Mucosa of descending colon (tissue), 3 donors: ENCODE measurements around the gene LRRC23. TPM values are rescaled to one million over a fixed set of nuclear protein-coding genes. Genes with fewer than 3 reads are reported as not detected.

Experiments
- ATAC-seq: fragments of 200-7000 bp; cut with Tn5 transposase; one replicate; pipeline ENCODE4 v1.9.1; 2020; ENCODE audit warnings: mild to moderate bottlenecking, moderate library complexity
- DNase-seq, 3 donors: peaks; one replicate each; pipeline ENCODE4 v3.0.0-alpha.2; 2020
- H3K36me3 ChIP-seq: fragments of 200-600 bp; one replicate; pipeline ENCODE4 v1.8.0; 2021; ENCODE audit warnings: low read depth, mild to moderate bottlenecking
- H3K4me1 ChIP-seq: fragments of 200-600 bp; one replicate; pipeline ENCODE4 v1.8.0; 2021; ENCODE audit warnings: low read depth, mild to moderate bottlenecking
- H3K4me3 ChIP-seq: fragments of 200-600 bp; one replicate; pipeline ENCODE4 v1.8.0; 2021; ENCODE audit warnings: mild to moderate bottlenecking
- H3K9me3 ChIP-seq: fragments of 200-600 bp; one replicate; pipeline ENCODE4 v1.8.0; 2021; ENCODE audit warnings: mild to moderate bottlenecking
- CTCF ChIP-seq: fragments of 200-600 bp; IDR thresholded peaks from one replicate; pipeline ENCODE4 v1.8.0; 2022; ENCODE audit warnings: antibody characterized with exemption, mild to moderate bottlenecking
- intact Hi-C, 2 donors: fragments of 100-400 bp; cut with DNase I in 1 of 2; cut with micrococcal nuclease in 1 of 2; formaldehyde crosslinking; loops; one replicate each; pipeline versions ENCODE4 v1.11.0 to v1.11.1; 2022; cut with DNase I, micrococcal nuclease
- total RNA-seq, 3 donors: library from RNA; stranded (reverse); fragmentation: NEBNext Ultra II Directional in 2 of 3; extraction: Animal tissue kit (Norgen Biotek cat#: 25700) in 2 of 3; gene quantifications; one replicate each; pipeline versions ENCODE4 v1.2.1 to v1.2.4, GENCODE V29; 2021 to 2023
- donor health status: DM: no; HTN: no; CAD: no; lungs with moderate emphysema.
- donor health status: DM: no; HTN: no; CAD: no.
- donor health status: DM: no; HTN: yes; CAD: no.

LRRC23 gene
- total RNA-seq, 3 donors from 2014 or later: 4.7 to 11.8 (median 4.9) TPM

- TF ChIP-seq CTCF: no peak
- peak; percentile 72 to 89 (median 76) for DNase-seq
- ATAC-seq: peak; percentile 42
- Histone ChIP-seq H3K36me3 (peaks cover 6% of the 10 kb centered on the region), H3K4me3 (no peak overlapping the region), H3K4me1 (peaks cover 33% of the 10 kb centered on the region), H3K9me3 (no peaks in the 10 kb centered on the region)
- intact Hi-C loops: no loop called here
These were observed 38.7 kb downstream of the LRRC23 start for GRCh38 chr12:6943389-6943721.

GRCh38 chr12:6943722-6944380, 39.2 kb downstream of the LRRC23 start, which contains the start of the genes C12orf57 and RNU7-1:
Gene C12orf57, plus strand, starts transcription at chr12:6944022. Its CDS starts 100 bp downstream, at chr12:6944122.
Gene RNU7-1, plus strand, starts transcription at chr12:6943816.
- Histone ChIP-seq H3K4me1 (peaks cover 28% of the 10 kb centered on the region), H3K36me3 (peaks cover 6% of the 10 kb centered on the region), H3K4me3 (peak within 1 kb of the TSS; percentile 52), H3K9me3 (no peaks in the 10 kb centered on the region)
- intact Hi-C loops: no loop called here
- DNase-seq (peak; percentile 82 to 90 (median 83)), ATAC-seq (peak; percentile 58)
- TF ChIP-seq CTCF: no peak

DNA sequence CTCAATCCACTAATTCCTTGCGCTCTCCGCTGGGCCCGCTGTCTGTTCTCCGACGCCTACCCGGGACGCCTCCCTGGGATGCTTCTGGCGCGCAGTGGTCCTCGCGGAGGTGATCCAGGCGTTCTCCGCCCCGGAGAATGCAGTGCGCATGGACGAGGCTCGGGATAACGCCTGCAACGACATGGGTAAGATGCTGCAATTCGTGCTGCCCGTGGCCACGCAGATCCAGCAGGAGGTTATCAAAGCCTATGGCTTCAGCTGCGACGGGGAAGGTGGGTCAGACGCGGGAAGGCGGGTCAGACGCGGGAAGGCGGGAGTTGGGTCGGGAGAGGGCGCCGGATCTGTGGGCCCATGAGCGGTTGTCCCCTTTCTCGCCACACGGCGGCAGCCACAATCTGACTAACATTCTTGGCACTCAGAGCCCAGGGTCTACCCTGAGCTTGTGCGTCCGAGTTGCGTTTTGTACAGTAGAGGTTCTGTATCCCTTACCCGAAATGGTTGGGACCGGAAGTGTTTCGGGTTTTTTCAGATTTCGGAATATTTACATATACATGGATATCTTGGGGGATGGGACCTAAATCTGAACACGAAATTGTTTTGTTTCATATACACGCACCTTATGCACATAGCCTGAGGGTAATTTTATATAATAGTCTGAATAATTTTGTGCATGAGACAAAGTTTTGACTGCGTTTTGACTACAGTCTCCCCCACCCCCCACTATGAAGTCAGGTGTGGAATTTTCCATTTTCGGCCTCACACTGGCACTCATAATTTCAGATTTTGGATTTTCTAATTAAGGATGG, 40.0 kb downstream of the LRRC23 start:
- peak; percentile 84 for TF ChIP-seq CTCF
- Histone ChIP-seq H3K9me3 (no peaks in the 10 kb centered on the region), H3K4me1 (peaks cover 31% of the 10 kb centered on the region), H3K4me3 (peak overlapping the region; percentile 52), H3K36me3 (peaks cover 6% of the 10 kb centered on the region)
- intact Hi-C loops: no loop called here
- DNase-seq (peak; percentile 96 to 98 (median 96)), ATAC-seq (peak; percentile 68)

DNA sequence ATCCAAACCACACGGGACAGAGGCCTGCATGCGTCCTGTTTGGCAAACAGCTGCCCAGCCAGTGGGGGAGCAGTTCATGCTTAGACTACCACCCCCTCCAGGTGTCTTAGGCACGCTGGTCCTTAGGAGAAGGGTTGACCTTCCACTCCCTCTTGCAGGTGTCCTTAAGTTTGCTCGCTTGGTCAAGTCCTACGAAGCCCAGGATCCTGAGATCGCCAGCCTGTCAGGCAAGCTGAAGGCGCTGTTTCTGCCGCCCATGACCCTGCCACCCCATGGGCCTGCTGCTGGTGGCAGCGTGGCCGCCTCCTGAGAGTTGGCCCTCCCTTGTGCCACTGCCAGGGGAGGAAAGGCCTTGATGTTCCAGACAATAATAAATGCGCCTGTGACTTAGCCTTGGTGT, 41.0 kb downstream of the LRRC23 start:
- no peak for TF ChIP-seq CTCF
- ATAC-seq (no peak), DNase-seq (peak in 1 of 3 donors; percentile 68)
- Histone ChIP-seq H3K4me1 (peaks cover 35% of the 10 kb centered on the region), H3K4me3 (no peak overlapping the region), H3K9me3 (no peaks in the 10 kb centered on the region), H3K36me3 (peaks cover 6% of the 10 kb centered on the region)
- intact Hi-C loops: no loop called here

DNA sequence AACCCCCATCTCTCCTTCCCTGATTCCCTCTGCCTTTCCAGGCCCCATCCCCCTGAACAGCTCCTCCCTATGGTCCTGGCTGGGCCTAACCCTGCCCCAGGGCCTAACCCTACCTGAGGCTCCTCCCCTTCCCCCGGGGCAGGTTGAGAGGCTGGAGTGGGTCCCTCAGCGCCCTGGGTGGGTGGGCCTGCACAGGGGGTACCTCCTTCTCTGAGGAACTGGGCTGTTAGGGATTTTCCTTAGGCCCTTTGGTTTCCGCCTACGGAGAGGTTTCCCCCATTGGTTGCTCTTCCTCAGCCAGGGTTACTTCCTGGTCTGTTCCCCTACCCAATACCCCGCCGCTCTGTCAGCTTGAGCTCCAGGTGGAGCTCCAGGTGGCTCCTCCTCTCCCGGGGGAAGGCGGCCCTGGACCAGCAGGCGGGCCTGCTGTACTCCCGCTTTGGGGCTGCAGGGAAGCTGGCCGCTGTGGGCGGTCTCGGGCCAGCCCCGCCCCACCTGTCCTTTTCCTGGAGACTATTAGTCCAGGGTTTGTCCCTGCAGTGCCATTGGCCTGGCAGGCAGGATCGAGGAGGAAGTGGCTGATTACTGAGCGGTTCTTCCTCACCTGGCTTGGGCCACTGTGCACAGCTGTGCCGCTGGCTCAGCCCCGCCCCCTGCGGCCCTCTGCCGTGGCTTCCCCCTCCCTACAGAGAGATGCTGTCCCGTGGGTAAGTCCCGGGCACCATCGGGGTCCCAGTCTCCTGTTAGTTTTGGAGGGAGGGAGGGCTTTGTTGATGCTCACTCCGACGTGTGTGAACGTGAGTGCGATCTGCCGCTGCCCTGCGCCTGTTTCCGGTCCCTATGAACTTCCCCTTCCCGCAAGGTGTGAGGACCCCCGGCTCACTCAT, 41.7 kb downstream of the LRRC23 start:
- no peak for TF ChIP-seq CTCF
- DNase-seq (peak; percentile 95 to 97 (median 97)), ATAC-seq (peak; percentile 77)
- Histone ChIP-seq H3K36me3 (peaks cover 6% of the 10 kb centered on the region), H3K9me3 (no peaks in the 10 kb centered on the region), H3K4me3 (peak overlapping the region; percentile 24), H3K4me1 (peaks cover 36% of the 10 kb centered on the region)
- intact Hi-C loops: no loop called here
